Adrenal gland (tissue), 12 donors: ENCODE data around the gene ARL2. TPM values are rescaled to one million over a fixed set of nuclear protein-coding genes. Genes with fewer than 3 reads are reported as not detected.
"Not testable (repeated sequence)": the region's sequence is repeated elsewhere in the genome, so short reads cannot be mapped to it uniquely, and the experiment has no call there.

Experiments
- DNase-seq, 7 donors: peaks; one replicate each; pipeline ENCODE4 v3.0.0-alpha.2; 2019 to 2020
- H3K27ac ChIP-seq, 5 donors: fragments of 200-600 bp; sonication (generic) in 4 of 5; 1 replicate in 3 of 5; 2 replicates in 2 of 5; pipeline versions ENCODE4 v1.5.1 to v1.8.0; 2016 to 2020; ENCODE audit warnings: mild to moderate bottlenecking in 1 of 5
- H3K27me3 ChIP-seq: fragments of 200-600 bp; 2 replicates; pipeline ENCODE4 v1.8.0; 2021
- H3K36me3 ChIP-seq, 2 donors: fragments of 200-600 bp; replicated peaks in 1 of 2; 1 replicate in 1 of 2; 2 replicates in 1 of 2; pipeline versions ENCODE4 v1.5.1 to v1.8.0; 2018 to 2022
- H3K4me1 ChIP-seq, 2 donors: fragments of 200-600 bp; replicated peaks in 1 of 2; 1 replicate in 1 of 2; 2 replicates in 1 of 2; pipeline versions ENCODE4 v1.5.1 to v1.8.0; 2018 to 2021
- H3K4me3 ChIP-seq, 4 donors: fragments of 200-600 bp; sonication (generic) in 3 of 4; one replicate each; pipeline ENCODE4 v1.5.1; 2016 to 2018
- H3K9me3 ChIP-seq, 3 donors: fragments of 200-600 bp; sonication (generic) in 1 of 3; replicated peaks in 1 of 3; 1 replicate in 2 of 3; 2 replicates in 1 of 3; pipeline versions ENCODE4 v1.5.1 to v1.8.0; 2016 to 2021
- POLR2A ChIP-seq, 2 donors: fragments of 450-650 bp; IDR thresholded peaks; one replicate each; pipeline ENCODE4 v1.6.1; 2017; ENCODE audit warnings: antibody characterized with exemption in 2 of 2, mild to moderate bottlenecking in 2 of 2, moderate library complexity in 1 of 2
- WGBS, 4 donors: extraction: QIAGEN DNeasy Blood & Tissue Kit in 2 of 4; methylation state at CpG; one replicate each; pipeline versions ENCODE4 v1.1.5 to v1.1.7; 2013 to 2017; 5-methylcytosine and 5-hydroxymethylcytosine counted together
- intact Hi-C, 2 donors: fragments of 100-400 bp; cut with DNase I; formaldehyde crosslinking; loops; one replicate each; pipeline versions ENCODE4 v1.14.1 to v1.15.0; 2022 to 2023
- polyA plus RNA-seq, 3 donors: library from polyadenylated mRNA; stranded (reverse); fragments of 200-250 nt in 2 of 3; fragments of 350-450 nt in 1 of 3; fragmentation: Illumina TruSeq in 1 of 3; extraction: RNeasy Lipid Tissue Mini Kit (QIAGEN cat#74804) in 1 of 3; gene quantifications; one replicate each; pipeline ENCODE4 v1.2.3, GENCODE V29; 2013 to 2014
- total RNA-seq, 9 donors: library from RNA; depleted of rRNA in 4 of 9; stranded (reverse); fragments of >200 nt in 4 of 9; fragments of 120-200 nt in 1 of 9; fragmentation: NEBNext Ultra II Directional in 1 of 9; extraction: Animal tissue kit (Norgen Biotek cat#: 25700) in 1 of 9; gene quantifications; one replicate each; pipeline versions ENCODE4 v1.1.0 to v1.2.4, GENCODE V29; 2013 to 2023
- TF ChIP-seq, protein P1 (sequence below), 6 experiments: fragments of 450-650 bp in 4 of 6; fragments of 200-600 bp in 2 of 6; sonication (generic) in 1 of 6; IDR thresholded peaks; 1 replicate in 5 of 6; 2 replicates in 1 of 6; pipeline versions ENCODE4 v1.5.1 to v1.8.0; 2016 to 2021; ENCODE audit warnings: antibody characterized with exemption in 6 of 6, mild to moderate bottlenecking in 2 of 6, moderate library complexity in 1 of 6
- donor health status: healthy with polysubstance abuse.
- donor health status: Bipolar disorder and iron deficiency.
- donor health status: DM: yes; HTN: yes; CAD: no.
- donor health status: DM: no; HTN: no; CAD: no.
- donor health status: DM: no; HTN: no; CAD: no.
- donor health status: DM: yes; HTN: yes; CAD: no.

The ARL2 gene
- total and polyA plus RNA-seq, 12 donors: 66.5 to 231 (median 112) TPM

DNA sequence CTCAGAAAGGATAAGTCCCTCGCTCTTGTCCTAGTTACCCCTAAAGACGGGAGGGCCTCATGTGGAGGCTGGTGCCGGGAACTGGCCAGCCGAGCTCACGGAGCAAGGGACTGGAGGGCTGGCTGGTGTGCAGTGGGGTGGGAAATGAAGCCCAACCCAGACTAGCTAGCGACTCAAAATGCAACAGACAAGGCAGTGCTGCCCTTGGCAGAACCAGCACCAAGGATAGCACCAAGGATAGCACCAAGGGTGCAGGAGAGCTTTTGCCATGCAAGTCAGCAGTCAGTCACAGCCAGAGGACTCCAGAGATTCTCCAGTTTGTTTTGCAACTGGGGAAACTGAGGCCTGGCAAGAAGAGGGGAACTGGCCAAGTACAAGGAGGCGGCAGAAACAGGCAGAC lies 10.7 kb upstream of the ARL2 start:
- Histone ChIP-seq H3K4me3 (no peak overlapping the region), H3K27me3 (no peaks in the 10 kb centered on the region), H3K9me3 (no peaks in the 10 kb centered on the region), H3K27ac (no peak overlapping the region), H3K4me1 (no peaks in the 10 kb centered on the region), H3K36me3 (no peaks in the 10 kb centered on the region)
- no peak for TF ChIP-seq POLR2A (IDR thresholded peaks at IDR 0.05)
- TF ChIP-seq, protein P1, sequence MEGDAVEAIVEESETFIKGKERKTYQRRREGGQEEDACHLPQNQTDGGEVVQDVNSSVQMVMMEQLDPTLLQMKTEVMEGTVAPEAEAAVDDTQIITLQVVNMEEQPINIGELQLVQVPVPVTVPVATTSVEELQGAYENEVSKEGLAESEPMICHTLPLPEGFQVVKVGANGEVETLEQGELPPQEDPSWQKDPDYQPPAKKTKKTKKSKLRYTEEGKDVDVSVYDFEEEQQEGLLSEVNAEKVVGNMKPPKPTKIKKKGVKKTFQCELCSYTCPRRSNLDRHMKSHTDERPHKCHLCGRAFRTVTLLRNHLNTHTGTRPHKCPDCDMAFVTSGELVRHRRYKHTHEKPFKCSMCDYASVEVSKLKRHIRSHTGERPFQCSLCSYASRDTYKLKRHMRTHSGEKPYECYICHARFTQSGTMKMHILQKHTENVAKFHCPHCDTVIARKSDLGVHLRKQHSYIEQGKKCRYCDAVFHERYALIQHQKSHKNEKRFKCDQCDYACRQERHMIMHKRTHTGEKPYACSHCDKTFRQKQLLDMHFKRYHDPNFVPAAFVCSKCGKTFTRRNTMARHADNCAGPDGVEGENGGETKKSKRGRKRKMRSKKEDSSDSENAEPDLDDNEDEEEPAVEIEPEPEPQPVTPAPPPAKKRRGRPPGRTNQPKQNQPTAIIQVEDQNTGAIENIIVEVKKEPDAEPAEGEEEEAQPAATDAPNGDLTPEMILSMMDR (IDR thresholded peaks at IDR 0.05): no peak
- DNase-seq: peak in 1 of 7 donors; percentile 8
- intact Hi-C loops: no loop called here
- 69 to 76% (median 73%) methylated on average over 7 of the region's 7 CpGs for WGBS, 4 donors

DNA sequence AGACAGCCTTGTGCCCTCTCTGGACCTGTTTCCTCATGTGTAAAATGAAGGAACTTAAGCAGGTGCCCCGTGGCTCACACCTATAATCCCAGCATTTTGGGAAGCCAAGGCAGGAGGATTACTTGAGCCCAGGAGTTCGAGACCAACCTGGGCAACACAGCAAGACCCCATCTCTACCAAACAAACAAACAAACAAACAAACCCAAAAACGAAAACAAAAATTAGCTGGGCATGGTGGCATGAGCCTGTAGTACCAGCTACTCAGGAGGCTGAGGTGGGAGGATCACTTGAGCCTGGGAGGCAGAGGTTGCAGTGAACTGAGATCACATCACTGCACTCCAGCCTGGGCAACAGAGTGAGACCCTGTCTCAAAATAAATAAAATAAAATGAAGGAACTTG lies 10.0 kb upstream of the ARL2 start:
- H3K27me3 ChIP-seq, H3K9me3 ChIP-seq, DNase-seq, H3K4me1 ChIP-seq, H3K36me3 ChIP-seq, H3K4me3 ChIP-seq, intact Hi-C loops, H3K27ac ChIP-seq: not testable (repeated sequence)
- 59 to 67% (median 61%) methylated on average over 3 of the region's 3 CpGs for WGBS, 4 donors

DNA sequence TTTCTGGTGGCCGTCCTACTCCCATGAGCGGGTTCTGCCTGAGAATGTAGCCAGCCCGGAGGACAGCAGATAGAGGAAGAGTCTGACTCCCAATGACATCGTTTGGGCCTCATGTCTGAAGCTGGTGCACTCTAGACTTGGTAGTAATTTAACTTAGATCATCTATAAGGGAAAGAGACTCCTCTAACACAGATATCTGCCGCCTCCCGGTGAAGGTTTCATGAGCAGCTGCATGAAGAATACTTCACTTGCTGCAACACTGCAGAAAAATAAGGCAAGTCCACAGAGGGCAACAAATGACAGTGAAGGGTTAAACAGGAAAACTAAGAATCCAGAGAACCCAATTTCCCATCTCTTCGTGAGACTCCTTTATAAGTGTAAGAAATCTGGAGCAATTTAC lies 5.9 kb upstream of the ARL2 start:
- DNase-seq: no peak
- no peaks in the 10 kb centered on the region for H3K27me3 ChIP-seq
- 66 to 81% (median 71%) methylated on average over 4 to 7 of the region's 7 CpGs for WGBS, 4 donors
- H3K9me3 ChIP-seq: no peaks in the 10 kb centered on the region
- H3K4me3 ChIP-seq: no peak overlapping the region
- no peak overlapping the region for H3K27ac ChIP-seq
- H3K4me1 ChIP-seq: peaks cover 1 to 3% of the 10 kb centered on the region in 2 donors
- TF ChIP-seq, protein P1 (IDR thresholded peaks at IDR 0.05): no peak
- no peak for TF ChIP-seq POLR2A (IDR thresholded peaks at IDR 0.05)
- no peaks in the 10 kb centered on the region for H3K36me3 ChIP-seq
- intact Hi-C loops: no loop called here

DNA sequence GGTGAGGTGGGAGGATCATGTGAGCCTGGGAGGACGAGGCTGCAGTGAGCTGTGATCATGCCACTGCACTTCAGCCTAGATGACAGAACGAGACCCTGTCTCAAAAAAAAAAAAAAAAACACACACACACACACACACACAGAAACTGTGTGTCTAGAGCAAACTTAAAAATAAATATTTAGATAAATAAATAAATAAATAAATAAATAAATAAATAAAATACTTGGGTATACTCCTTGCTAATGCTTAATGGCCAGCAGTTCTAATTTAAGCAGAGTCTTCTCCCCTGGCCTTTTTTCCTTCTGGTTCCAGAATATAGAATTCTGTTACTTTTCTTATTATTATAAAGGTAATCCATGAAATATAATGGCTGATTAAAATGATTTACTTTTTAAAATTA lies 5.1 kb upstream of the ARL2 start:
- no peak for TF ChIP-seq POLR2A (IDR thresholded peaks at IDR 0.05)
- TF ChIP-seq, protein P1 (IDR thresholded peaks at IDR 0.05): no peak
- Histone ChIP-seq H3K9me3 (no peaks in the 10 kb centered on the region), H3K36me3 (no peaks in the 10 kb centered on the region), H3K27ac (no peak overlapping the region), H3K27me3 (no peaks in the 10 kb centered on the region), H3K4me3 (no peak overlapping the region), H3K4me1 (peaks cover 5 to 7% of the 10 kb centered on the region in 2 donors)
- 81 to 97% (median 91%) methylated on average over 2 of the region's 2 CpGs for WGBS, 4 donors
- no peak for DNase-seq
- intact Hi-C loops: no loop called here

DNA sequence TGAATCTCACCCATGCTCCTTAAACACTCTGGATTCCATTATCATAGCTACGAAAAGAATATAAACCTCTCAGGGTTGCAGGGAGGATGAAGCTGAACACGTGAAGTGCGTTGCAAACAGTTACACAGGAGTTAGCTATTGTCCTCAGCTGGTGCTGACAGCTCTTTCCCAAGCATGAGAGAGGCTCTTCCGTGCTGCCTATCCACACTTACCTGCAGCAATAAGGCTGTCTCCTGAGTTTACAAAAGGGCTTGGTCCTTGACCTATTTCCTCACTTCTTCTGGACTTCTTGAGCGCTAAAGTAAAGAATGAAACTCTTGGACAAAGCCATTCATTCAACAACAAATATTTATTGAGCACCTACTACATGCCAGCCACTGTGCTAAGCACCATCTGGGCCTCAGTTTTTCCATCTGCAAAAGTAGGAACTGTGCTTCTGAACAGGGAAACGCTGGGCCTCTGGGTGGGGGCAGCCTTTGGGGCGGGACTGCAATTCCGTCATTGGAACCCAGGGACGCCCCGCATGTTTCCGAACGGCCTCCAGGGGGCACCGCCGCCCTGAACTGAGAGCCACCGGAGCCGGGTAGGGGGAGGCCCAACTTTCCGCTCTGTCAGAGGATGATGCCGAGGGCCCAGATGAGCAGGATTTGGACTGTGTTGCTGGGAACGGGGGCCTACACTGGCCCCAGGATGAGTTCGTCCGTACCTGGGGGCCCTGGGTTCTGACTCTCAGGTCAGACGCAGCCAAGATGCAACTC lies 651 bp upstream of the ARL2 start:
- peak; percentile 91 to 97 (median 94) for DNase-seq
- TF ChIP-seq POLR2A (IDR thresholded peaks at IDR 0.05): peak; percentile 70 to 86
- TF ChIP-seq, protein P1 (IDR thresholded peaks at IDR 0.05): peak; percentile 65 to 93 (median 81)
- no peaks in the 10 kb centered on the region for H3K9me3 ChIP-seq
- H3K4me1 ChIP-seq: peaks cover 12 to 17% of the 10 kb centered on the region in 2 donors
- H3K27me3 ChIP-seq: no peaks in the 10 kb centered on the region
- intact Hi-C loops: loop anchor here in 1 of 2 donors (10.0 kb wide), 2 partner anchors 61 to 169 kb away; partner anchors contain the start of gene CDC42BPG
- H3K36me3 ChIP-seq: peaks cover 0 to 2% of the 10 kb centered on the region in 2 donors
- 10 to 44% (median 18%) methylated on average over 6 to 22 of the region's 22 CpGs for WGBS, 4 donors
- peak overlapping the region in 3 of 4 donors; percentile 42 to 76 (median 55) for H3K4me3 ChIP-seq
- H3K27ac ChIP-seq: peak overlapping the region; percentile 95 to 100 (median 98)
